ENCODE data around the gene BTRC. TPM values are rescaled to one million over a fixed set of nuclear protein-coding genes. Genes with fewer than 3 reads are reported as not detected.

Gene BTRC
- total RNA-seq, 1 donor from 2014 or later = 18.2 TPM

- Histone ChIP-seq H3K4me1 (no peaks in the 10 kb centered on the region), H3K27ac (no peak overlapping the region), H3K9me3 (no peaks in the 10 kb centered on the region), H3K36me3 (no peaks in the 10 kb centered on the region), H3K4me3 (no peak overlapping the region), H3K27me3 (no peaks in the 10 kb centered on the region)
- ATAC-seq (no peak), DNase-seq (no peak)
- intact Hi-C loops (cut with DNase I) = no loop called here
- TF ChIP-seq, protein P1, sequence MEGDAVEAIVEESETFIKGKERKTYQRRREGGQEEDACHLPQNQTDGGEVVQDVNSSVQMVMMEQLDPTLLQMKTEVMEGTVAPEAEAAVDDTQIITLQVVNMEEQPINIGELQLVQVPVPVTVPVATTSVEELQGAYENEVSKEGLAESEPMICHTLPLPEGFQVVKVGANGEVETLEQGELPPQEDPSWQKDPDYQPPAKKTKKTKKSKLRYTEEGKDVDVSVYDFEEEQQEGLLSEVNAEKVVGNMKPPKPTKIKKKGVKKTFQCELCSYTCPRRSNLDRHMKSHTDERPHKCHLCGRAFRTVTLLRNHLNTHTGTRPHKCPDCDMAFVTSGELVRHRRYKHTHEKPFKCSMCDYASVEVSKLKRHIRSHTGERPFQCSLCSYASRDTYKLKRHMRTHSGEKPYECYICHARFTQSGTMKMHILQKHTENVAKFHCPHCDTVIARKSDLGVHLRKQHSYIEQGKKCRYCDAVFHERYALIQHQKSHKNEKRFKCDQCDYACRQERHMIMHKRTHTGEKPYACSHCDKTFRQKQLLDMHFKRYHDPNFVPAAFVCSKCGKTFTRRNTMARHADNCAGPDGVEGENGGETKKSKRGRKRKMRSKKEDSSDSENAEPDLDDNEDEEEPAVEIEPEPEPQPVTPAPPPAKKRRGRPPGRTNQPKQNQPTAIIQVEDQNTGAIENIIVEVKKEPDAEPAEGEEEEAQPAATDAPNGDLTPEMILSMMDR (IDR thresholded peaks at IDR 0.05) = no peak
Observed at GRCh38 chr10:101525848-101526247, 171.9 kb downstream of the BTRC start.

DNA sequence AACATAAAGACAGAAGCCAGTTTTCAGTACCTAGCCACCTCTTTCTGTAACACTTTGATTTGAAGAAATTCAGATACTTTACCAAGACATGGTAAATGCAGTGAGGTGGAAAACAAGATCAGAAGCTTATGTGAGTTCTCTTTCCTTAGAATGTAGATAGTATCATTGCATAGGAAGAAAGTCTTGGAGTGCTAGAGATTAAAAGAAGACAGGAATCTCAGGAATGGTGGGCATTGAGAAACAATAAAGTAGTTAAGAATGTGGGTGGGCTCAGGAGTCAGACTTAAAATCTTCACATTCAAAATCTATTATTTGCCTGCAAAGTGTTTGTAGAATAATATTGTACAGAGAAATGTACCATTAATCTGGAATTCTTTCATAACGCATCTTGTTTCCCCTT is 175.2 kb downstream of the BTRC start:
- Histone ChIP-seq H3K36me3 (peaks cover 14% of the 10 kb centered on the region), H3K27me3 (no peaks in the 10 kb centered on the region), H3K4me1 (no peaks in the 10 kb centered on the region), H3K9me3 (no peaks in the 10 kb centered on the region), H3K4me3 (no peak overlapping the region), H3K27ac (no peak overlapping the region)
- intact Hi-C loops (cut with DNase I) = no loop called here
- TF ChIP-seq, protein P1 (IDR thresholded peaks at IDR 0.05) = no peak
- ATAC-seq (no peak), DNase-seq (no peak)

DNA sequence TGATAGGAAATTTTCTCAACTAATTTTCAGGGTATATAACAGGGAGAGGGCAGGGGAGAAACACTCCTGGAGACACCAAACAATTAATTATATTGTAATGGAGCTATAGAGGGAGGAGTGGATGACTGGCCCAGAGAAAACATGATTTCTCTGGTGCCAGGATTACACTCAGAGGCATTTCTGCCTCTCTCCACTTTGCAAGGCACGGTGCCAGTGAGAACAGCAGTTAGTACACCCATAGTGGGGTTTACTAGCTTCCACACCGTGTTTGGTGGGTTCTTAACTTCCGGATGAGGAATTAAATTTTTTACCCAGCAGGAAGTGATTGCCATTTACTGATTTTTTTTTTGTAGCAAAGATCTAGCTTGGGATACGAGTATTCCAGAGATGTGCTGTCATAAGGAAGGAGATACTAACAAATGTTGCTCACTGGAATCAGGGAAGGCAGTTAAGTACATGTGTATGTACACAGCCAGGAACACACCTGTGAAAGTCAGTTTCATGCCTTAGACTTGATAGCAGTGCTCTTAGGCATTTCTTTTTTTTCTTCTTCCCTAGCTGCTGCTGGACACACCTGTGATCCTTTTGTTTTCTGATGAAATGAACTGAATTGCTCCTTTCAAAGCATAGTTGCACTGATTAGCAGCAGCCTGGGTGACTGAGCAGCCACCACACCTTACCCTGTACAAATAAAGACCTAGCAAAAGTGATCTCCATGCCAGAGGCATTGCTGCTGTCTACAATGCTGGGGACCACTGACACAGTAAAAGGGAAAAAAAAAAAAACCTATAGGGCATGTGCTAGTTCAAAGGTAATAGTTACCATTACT is 176.0 kb downstream of the BTRC start:
- H3K36me3 ChIP-seq = peaks cover 14% of the 10 kb centered on the region
- TF ChIP-seq, protein P1 (IDR thresholded peaks at IDR 0.05) = no peak
- intact Hi-C loops (cut with DNase I) = no loop called here
- H3K27me3 ChIP-seq = no peaks in the 10 kb centered on the region
- H3K4me1 ChIP-seq = no peaks in the 10 kb centered on the region
- no peak overlapping the region for H3K27ac ChIP-seq
- no peak overlapping the region for H3K4me3 ChIP-seq
- no peaks in the 10 kb centered on the region for H3K9me3 ChIP-seq
- DNase-seq = no peak
- ATAC-seq = no peak

DNA sequence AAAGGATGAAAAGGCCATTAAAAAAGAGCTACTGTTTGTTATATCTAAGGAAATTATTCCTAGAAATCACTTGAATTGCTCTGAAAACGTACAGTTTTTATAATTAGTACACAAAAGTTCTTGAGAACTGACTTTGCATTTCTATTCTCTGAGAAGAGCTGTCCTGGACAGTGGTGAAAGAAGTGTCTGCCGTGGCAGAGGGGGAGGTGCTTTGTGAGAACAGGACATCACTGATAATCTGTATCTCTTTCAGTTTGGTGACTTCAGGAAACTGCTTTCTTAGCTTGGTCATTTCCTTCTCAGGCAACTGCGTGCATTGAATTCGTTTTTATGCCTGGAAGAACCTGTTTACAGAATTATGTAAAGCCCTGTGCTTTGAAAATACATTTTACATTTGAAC is 182.0 kb downstream of the BTRC start:
- ATAC-seq (no peak), DNase-seq (no peak)
- H3K4me1 ChIP-seq = no peaks in the 10 kb centered on the region
- peak overlapping the region; percentile 12 for H3K27ac ChIP-seq
- no peaks in the 10 kb centered on the region for H3K9me3 ChIP-seq
- peaks cover 14% of the 10 kb centered on the region for H3K36me3 ChIP-seq
- TF ChIP-seq, protein P1 (IDR thresholded peaks at IDR 0.05) = no peak
- intact Hi-C loops (cut with DNase I) = no loop called here
- no peak overlapping the region for H3K4me3 ChIP-seq
- H3K27me3 ChIP-seq = no peaks in the 10 kb centered on the region

- intact Hi-C loops (cut with DNase I) = no loop called here
- no peaks in the 10 kb centered on the region for H3K4me1 ChIP-seq
- no peak for ATAC-seq
- H3K36me3 ChIP-seq = peaks cover 14% of the 10 kb centered on the region
- no peak overlapping the region for H3K4me3 ChIP-seq
- TF ChIP-seq, protein P1 (IDR thresholded peaks at IDR 0.05) = peak; percentile 57
- DNase-seq = no peak
- peak overlapping the region; percentile 12 for H3K27ac ChIP-seq
- H3K27me3 ChIP-seq = no peaks in the 10 kb centered on the region
- H3K9me3 ChIP-seq = no peaks in the 10 kb centered on the region
Observed at GRCh38 chr10:101536800-101537199, 182.8 kb downstream of the BTRC start.
